SK-N-SH treated with all-trans-retinoic acid at 6 μM for 48 hours (cell line): ENCODE results near the gene LELP1.
"Not testable (repeated sequence)": the region's sequence is repeated elsewhere in the genome, so short reads cannot be mapped to it uniquely, and the experiment has no call there.

Experiments used
- ATAC-seq: fragments of 200-7000 bp; cut with Tn5 transposase; 3 replicates; pipeline ENCODE4 v1.9.1; 2020; ENCODE audit warnings: mild to moderate bottlenecking, moderate library complexity
- ARNTL ChIP-seq: fragments of 450-650 bp; formaldehyde crosslinking; IDR thresholded peaks from 2 replicates; pipeline ENCODE4 v1.5.0; 2020; ENCODE audit warnings: low read depth, mild to moderate bottlenecking, moderate library complexity, borderline replicate concordance
- BACH2 ChIP-seq: fragments of 250-450 bp; sonication (Bioruptor Pico); IDR thresholded peaks from 2 replicates; pipeline ENCODE4 v1.9.0; 2021; ENCODE audit warnings: mild to moderate bottlenecking, borderline replicate concordance
- ESRRG ChIP-seq: fragments of 250-450 bp; sonication (Bioruptor Pico); IDR thresholded peaks from 2 replicates; pipeline ENCODE4 v1.6.1; 2021; ENCODE audit warnings: mild to moderate bottlenecking
- GLIS3 ChIP-seq: fragments of 250-450 bp; sonication (Bioruptor Pico); IDR thresholded peaks from 2 replicates; pipeline ENCODE4 v1.5.0; 2020; ENCODE audit warnings: mild to moderate bottlenecking, moderate library complexity
- ISL1 ChIP-seq: fragments of 250-450 bp; sonication (Bioruptor Pico); IDR thresholded peaks from 2 replicates; pipeline ENCODE4 v2.1.2; 2022; ENCODE audit warnings: mild to moderate bottlenecking, moderate library complexity
- OSR1 ChIP-seq: fragments of 250-450 bp; sonication (Bioruptor Pico); IDR thresholded peaks from 2 replicates; pipeline ENCODE4 v1.8.0; 2022; ENCODE audit warnings: moderate library complexity, mild to moderate bottlenecking, inconsistent platforms
- PPARA ChIP-seq: fragments of 250-450 bp; sonication (Bioruptor Pico); IDR thresholded peaks from 2 replicates; pipeline ENCODE4 v1.5.0; 2020; ENCODE audit warnings: mild to moderate bottlenecking, borderline replicate concordance
- RARB ChIP-seq: fragments of 250-450 bp; sonication (Bioruptor Pico); IDR thresholded peaks from 2 replicates; pipeline ENCODE4 v1.8.0; 2021; ENCODE audit warnings: mild to moderate bottlenecking, moderate library complexity
- SNAI2 ChIP-seq: fragments of 250-450 bp; sonication (Bioruptor Pico); IDR thresholded peaks from 2 replicates; pipeline ENCODE4 v1.5.0; 2020; ENCODE audit warnings: mild to moderate bottlenecking, moderate library complexity
- TCF4 ChIP-seq: fragments of 250-450 bp; sonication (Bioruptor Pico); IDR thresholded peaks from 2 replicates; pipeline ENCODE4 v1.8.0; 2021; ENCODE audit warnings: mild to moderate bottlenecking, moderate library complexity, borderline replicate concordance
- TOX ChIP-seq: fragments of 250-450 bp; sonication (Bioruptor Pico); IDR thresholded peaks from 2 replicates; pipeline ENCODE4 v1.8.0; 2021; ENCODE audit warnings: mild to moderate bottlenecking, moderate library complexity, borderline replicate concordance
- ZC3H10 ChIP-seq: fragments of 250-450 bp; sonication (Bioruptor Pico); IDR thresholded peaks from 2 replicates; pipeline ENCODE4 v1.5.1; 2021; ENCODE audit warnings: mild to moderate bottlenecking, moderate library complexity
- ZFP3 ChIP-seq: fragments of 250-450 bp; sonication (Bioruptor Pico); IDR thresholded peaks from 2 replicates; pipeline ENCODE4 v1.5.0; 2020; ENCODE audit warnings: mild to moderate bottlenecking, moderate library complexity
- ZFP30 ChIP-seq: fragments of 450-650 bp; formaldehyde crosslinking; IDR thresholded peaks from 2 replicates; pipeline ENCODE4 v1.5.0; 2022; ENCODE audit warnings: mild to moderate bottlenecking, moderate library complexity
- ZNF565 ChIP-seq: fragments of 450-650 bp; formaldehyde crosslinking; conservative IDR thresholded peaks from 2 replicates; pipeline ENCODE4 v1.5.0; 2020; ENCODE audit warnings: low read depth, mild to moderate bottlenecking, moderate library complexity
- ZNF70 ChIP-seq: fragments of 450-650 bp; formaldehyde crosslinking; IDR thresholded peaks from 2 replicates; pipeline ENCODE4 v1.5.0; 2020; ENCODE audit warnings: mild to moderate bottlenecking, moderate library complexity
- ZNF8 ChIP-seq: fragments of 450-650 bp; formaldehyde crosslinking; IDR thresholded peaks from 2 replicates; pipeline ENCODE4 v1.5.0; 2020; ENCODE audit warnings: mild to moderate bottlenecking, moderate library complexity
- TF ChIP-seq, protein P1 (sequence below): fragments of 250-450 bp; sonication (Bioruptor Pico); IDR thresholded peaks from 2 replicates; pipeline ENCODE4 v1.8.0; 2021; ENCODE audit warnings: low read depth, mild to moderate bottlenecking, moderate library complexity, borderline replicate concordance
- TF ChIP-seq, protein P2 (sequence below): fragments of 250-450 bp; sonication (Bioruptor Pico); IDR thresholded peaks from 2 replicates; pipeline ENCODE4 v1.5.1; 2021; ENCODE audit warnings: mild to moderate bottlenecking, moderate library complexity
- TF ChIP-seq, protein P3 (sequence below): fragments of 250-450 bp; sonication (Bioruptor Pico); IDR thresholded peaks from 2 replicates; pipeline ENCODE4 v1.8.0; 2020; ENCODE audit warnings: mild to moderate bottlenecking, moderate library complexity, borderline replicate concordance
- TF ChIP-seq, protein P4 (sequence below): fragments of 250-450 bp; sonication (Bioruptor Pico); IDR thresholded peaks from 2 replicates; pipeline ENCODE4 v1.5.0; 2020; ENCODE audit warnings: mild to moderate bottlenecking, moderate library complexity
- TF ChIP-seq, protein P5 (sequence below): fragments of 250-450 bp; sonication (Bioruptor Pico); IDR thresholded peaks from 2 replicates; pipeline ENCODE4 v1.5.1; 2020; ENCODE audit warnings: low read depth, mild to moderate bottlenecking, moderate library complexity

Gene LELP1

DNA sequence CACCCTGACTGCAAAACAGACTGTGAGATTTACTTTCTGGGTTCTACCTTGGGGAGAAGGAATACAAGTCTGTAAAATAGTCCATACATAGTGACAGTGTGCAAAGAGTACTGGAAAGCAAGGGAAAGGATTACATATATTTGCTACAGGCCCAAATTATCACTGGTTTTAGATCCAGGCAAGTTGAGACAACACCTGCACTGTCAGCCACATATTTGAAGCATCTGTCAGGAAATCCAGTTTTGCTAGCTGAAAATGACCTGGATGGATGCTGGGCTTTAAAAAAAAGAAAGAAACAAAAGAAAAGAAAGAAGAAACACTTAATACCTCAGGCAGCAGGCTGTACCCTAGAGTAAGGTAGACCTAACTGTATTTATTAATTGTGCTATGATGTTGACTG, 28.6 kb upstream of the LELP1 start (continued):
- TF ChIP-seq ZNF70 (CRISPR knock-in tag): no peak

DNA sequence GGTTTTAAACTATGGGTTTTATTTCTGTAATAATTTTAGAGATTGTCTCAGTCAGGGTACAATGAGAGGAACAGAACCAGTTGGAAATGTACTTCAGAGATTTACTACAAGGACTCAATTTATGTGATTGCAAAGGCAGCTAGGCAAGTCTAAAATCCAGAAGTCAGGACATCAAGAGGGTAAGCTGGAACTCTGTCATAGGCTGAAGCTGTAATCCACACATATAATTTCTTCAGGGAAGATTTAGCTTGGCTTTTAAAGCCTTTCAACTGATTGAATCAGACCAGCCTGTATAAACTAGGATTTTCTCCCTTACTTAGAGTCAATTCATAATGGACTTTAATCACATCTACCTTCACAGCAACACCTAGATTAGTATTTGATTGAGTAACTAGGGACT, 24.3 kb upstream of the LELP1 start:
- TF ChIP-seq, protein P1, sequence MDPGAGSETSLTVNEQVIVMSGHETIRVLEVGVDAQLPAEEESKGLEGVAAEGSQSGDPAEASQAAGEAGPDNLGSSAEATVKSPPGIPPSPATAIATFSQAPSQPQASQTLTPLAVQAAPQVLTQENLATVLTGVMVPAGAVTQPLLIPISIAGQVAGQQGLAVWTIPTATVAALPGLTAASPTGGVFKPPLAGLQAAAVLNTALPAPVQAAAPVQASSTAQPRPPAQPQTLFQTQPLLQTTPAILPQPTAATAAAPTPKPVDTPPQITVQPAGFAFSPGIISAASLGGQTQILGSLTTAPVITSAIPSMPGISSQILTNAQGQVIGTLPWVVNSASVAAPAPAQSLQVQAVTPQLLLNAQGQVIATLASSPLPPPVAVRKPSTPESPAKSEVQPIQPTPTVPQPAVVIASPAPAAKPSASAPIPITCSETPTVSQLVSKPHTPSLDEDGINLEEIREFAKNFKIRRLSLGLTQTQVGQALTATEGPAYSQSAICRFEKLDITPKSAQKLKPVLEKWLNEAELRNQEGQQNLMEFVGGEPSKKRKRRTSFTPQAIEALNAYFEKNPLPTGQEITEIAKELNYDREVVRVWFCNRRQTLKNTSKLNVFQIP (CRISPR knock-in tag): no peak
- no peak for TF ChIP-seq ESRRG (CRISPR knock-in tag)
- no peak for TF ChIP-seq ZC3H10 (CRISPR knock-in tag)
- TF ChIP-seq, protein P2, sequence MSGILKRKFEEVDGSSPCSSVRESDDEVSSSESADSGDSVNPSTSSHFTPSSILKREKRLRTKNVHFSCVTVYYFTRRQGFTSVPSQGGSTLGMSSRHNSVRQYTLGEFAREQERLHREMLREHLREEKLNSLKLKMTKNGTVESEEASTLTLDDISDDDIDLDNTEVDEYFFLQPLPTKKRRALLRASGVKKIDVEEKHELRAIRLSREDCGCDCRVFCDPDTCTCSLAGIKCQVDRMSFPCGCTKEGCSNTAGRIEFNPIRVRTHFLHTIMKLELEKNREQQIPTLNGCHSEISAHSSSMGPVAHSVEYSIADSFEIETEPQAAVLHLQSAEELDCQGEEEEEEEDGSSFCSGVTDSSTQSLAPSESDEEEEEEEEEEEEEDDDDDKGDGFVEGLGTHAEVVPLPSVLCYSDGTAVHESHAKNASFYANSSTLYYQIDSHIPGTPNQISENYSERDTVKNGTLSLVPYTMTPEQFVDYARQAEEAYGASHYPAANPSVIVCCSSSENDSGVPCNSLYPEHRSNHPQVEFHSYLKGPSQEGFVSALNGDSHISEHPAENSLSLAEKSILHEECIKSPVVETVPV (CRISPR knock-in tag): no peak
- no peak for TF ChIP-seq SNAI2
- no peak for TF ChIP-seq ZNF8
- TF ChIP-seq ARNTL (CRISPR knock-in tag): no peak
- no peak for TF ChIP-seq ISL1 (CRISPR knock-in tag)
- no peak for TF ChIP-seq ZNF70 (CRISPR knock-in tag)
- no peak for TF ChIP-seq GLIS3
- no peak for TF ChIP-seq RARB (CRISPR knock-in tag)
- TF ChIP-seq, all 23 proteins: peak for 0

DNA sequence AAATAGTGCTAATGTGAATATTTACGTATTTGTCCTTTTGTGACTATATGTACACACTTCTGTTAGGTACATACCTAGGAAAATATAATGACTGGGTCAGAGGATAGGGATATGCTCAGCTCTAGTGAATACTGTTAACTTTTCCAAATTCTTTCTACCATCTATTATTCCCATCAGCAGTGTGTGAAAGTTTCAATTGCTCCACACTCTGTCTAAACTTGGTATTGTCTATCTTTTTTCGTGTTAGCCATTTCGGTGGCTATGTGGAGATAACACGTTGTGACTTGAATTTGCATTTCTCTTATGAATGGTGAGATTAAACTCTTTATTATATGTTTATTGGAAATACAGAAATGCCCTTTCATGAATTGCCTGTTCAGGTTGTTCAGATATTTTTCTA, 22.7 kb upstream of the LELP1 start:
- TF ChIP-seq TOX (CRISPR knock-in tag) (no peak), RARB (CRISPR knock-in tag) (no peak), ISL1 (CRISPR knock-in tag) (no peak), ZFP30 (CRISPR knock-in tag) (no peak), ZNF8 (no peak), ZFP3 (CRISPR knock-in tag) (no peak), GLIS3 (no peak), ZNF70 (CRISPR knock-in tag) (no peak), PPARA (CRISPR knock-in tag) (no peak), TCF4 (CRISPR knock-in tag) (no peak), BACH2 (no peak), ESRRG (CRISPR knock-in tag) (no peak), SNAI2 (no peak), ZNF565 (CRISPR knock-in tag) (no peak), OSR1 (CRISPR knock-in tag) (no peak), ARNTL (CRISPR knock-in tag) (no peak)
- TF ChIP-seq, protein P3, sequence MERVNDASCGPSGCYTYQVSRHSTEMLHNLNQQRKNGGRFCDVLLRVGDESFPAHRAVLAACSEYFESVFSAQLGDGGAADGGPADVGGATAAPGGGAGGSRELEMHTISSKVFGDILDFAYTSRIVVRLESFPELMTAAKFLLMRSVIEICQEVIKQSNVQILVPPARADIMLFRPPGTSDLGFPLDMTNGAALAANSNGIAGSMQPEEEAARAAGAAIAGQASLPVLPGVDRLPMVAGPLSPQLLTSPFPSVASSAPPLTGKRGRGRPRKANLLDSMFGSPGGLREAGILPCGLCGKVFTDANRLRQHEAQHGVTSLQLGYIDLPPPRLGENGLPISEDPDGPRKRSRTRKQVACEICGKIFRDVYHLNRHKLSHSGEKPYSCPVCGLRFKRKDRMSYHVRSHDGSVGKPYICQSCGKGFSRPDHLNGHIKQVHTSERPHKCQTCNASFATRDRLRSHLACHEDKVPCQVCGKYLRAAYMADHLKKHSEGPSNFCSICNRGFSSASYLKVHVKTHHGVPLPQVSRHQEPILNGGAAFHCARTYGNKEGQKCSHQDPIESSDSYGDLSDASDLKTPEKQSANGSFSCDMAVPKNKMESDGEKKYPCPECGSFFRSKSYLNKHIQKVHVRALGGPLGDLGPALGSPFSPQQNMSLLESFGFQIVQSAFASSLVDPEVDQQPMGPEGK: no peak
- TF ChIP-seq, protein P2 (CRISPR knock-in tag): no peak
- TF ChIP-seq, protein P4, sequence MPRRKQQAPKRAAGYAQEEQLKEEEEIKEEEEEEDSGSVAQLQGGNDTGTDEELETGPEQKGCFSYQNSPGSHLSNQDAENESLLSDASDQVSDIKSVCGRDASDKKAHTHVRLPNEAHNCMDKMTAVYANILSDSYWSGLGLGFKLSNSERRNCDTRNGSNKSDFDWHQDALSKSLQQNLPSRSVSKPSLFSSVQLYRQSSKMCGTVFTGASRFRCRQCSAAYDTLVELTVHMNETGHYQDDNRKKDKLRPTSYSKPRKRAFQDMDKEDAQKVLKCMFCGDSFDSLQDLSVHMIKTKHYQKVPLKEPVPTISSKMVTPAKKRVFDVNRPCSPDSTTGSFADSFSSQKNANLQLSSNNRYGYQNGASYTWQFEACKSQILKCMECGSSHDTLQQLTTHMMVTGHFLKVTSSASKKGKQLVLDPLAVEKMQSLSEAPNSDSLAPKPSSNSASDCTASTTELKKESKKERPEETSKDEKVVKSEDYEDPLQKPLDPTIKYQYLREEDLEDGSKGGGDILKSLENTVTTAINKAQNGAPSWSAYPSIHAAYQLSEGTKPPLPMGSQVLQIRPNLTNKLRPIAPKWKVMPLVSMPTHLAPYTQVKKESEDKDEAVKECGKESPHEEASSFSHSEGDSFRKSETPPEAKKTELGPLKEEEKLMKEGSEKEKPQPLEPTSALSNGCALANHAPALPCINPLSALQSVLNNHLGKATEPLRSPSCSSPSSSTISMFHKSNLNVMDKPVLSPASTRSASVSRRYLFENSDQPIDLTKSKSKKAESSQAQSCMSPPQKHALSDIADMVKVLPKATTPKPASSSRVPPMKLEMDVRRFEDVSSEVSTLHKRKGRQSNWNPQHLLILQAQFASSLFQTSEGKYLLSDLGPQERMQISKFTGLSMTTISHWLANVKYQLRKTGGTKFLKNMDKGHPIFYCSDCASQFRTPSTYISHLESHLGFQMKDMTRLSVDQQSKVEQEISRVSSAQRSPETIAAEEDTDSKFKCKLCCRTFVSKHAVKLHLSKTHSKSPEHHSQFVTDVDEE (CRISPR knock-in tag): no peak
- TF ChIP-seq, protein P5, sequence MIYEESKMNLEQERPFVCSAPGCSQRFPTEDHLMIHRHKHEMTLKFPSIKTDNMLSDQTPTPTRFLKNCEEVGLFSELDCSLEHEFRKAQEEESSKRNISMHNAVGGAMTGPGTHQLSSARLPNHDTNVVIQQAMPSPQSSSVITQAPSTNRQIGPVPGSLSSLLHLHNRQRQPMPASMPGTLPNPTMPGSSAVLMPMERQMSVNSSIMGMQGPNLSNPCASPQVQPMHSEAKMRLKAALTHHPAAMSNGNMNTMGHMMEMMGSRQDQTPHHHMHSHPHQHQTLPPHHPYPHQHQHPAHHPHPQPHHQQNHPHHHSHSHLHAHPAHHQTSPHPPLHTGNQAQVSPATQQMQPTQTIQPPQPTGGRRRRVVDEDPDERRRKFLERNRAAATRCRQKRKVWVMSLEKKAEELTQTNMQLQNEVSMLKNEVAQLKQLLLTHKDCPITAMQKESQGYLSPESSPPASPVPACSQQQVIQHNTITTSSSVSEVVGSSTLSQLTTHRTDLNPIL (CRISPR knock-in tag): no peak
- TF ChIP-seq, all 23 proteins: peak for 0
- ATAC-seq: no peak

More for the DNA sequence above, 24.3 kb upstream of the LELP1 start:
- ATAC-seq: no peak

DNA sequence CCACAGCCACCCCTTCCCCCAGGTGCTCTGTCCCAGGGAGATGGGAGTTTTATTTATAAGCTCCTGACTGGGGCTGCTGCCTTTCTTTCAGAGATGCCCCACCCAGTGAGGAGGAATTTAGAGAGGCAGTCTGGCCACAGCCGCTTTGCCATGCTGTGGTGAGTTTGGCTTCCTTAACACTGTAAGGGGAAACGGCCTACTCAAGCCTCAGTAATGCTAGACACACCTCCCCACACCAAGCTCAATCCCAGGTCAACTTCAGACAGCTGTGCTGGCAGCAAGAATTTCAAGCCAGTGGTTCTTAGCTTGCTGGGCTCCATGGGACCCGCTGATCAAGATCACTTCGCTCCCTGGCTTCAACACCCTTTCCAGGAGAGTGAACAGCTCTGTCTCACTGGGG, 14.9 kb upstream of the LELP1 start:
- not testable (repeated sequence) for ATAC-seq
